HCT116 (cell line): ENCODE measurements around the gene FUT9. TPM values are rescaled to one million over a fixed set of nuclear protein-coding genes. Genes with fewer than 3 reads are reported as not detected.

Source experiments
- ATAC-seq: fragments of 200-7000 bp; cut with Tn5 transposase; 2 replicates; pipeline ENCODE4 v1.9.1; 2020; ENCODE audit warnings: mild to moderate bottlenecking, moderate library complexity
- BruUV-seq: library from RNA; stranded (reverse); fragments of 400-500 nt; replicated peaks from 2 replicates; lab custom pipeline; 2021; lab: Mats Ljungman, UMichigan
- CTCF ChIA-PET: fragments of 300-600 bp; sonication (Branson Sonifier 250); formaldehyde crosslinking; loops from one replicate; lab custom pipeline; 2021; ENCODE audit warnings: antibody characterized with exemption; lab: Charles Lee
- POLR2A ChIA-PET: fragments of 300-600, 350-600 bp; sonication (Branson Sonifier 250); formaldehyde crosslinking; loops from one replicate; lab custom pipeline; 2021; ENCODE audit warnings: antibody characterized with exemption; lab: Charles Lee
- RAD21 ChIA-PET, 2 experiments: fragments of 300-600 bp; sonication (Branson Sonifier 250); formaldehyde crosslinking; loops; one replicate each; lab custom pipeline; 2023; ENCODE audit warnings: low total read pairs in 2 of 2; ENCODE audit not compliant: uncharacterized antibody in 2 of 2, unreplicated experiment in 2 of 2, low non-redundant PET in 1 of 2; lab: Charles Lee
- DNase-seq: peaks from one replicate; pipeline ENCODE4 v3.0.0-alpha.2; 2010; ENCODE audit warnings: low read depth, low spot score
- H2AFZ ChIP-seq: fragments of 200-600 bp; shearing (Covaris generic), sonication (generic); 2 replicates; pipeline ENCODE4 v1.6.1; 2017; ENCODE audit warnings: low read depth, mixed run types, mixed read lengths, antibody characterized with exemption, low read length; ENCODE audit not compliant: poor library complexity, severe bottlenecking
- H3K27ac ChIP-seq: 2 replicates; pipeline ENCODE4 v1.5.1; 2012; ENCODE audit warnings: low read depth, low read length
- H3K27me3 ChIP-seq: fragments of 200-600 bp; sonication (generic); 2 replicates; pipeline ENCODE4 v1.6.1; 2016; ENCODE audit warnings: mixed run types, low read length, mixed read lengths; ENCODE audit not compliant: insufficient read depth
- H3K36me3 ChIP-seq, 2 experiments: fragments of 200-500 bp in 1 of 2; fragments of 200-600 bp in 1 of 2; sonication (Bioruptor generic) in 1 of 2; sonication (generic) in 1 of 2; 2 replicates each; pipeline versions ENCODE4 v1.5.1 to v1.6.1; 2014 to 2016; ENCODE audit warnings: low read length in 2 of 2, inconsistent platforms in 1 of 2, mixed read lengths in 1 of 2, mixed run types in 1 of 2; ENCODE audit not compliant: insufficient read depth in 2 of 2, control insufficient read depth in 1 of 2
- H3K4me1 ChIP-seq, 2 experiments: fragments of 200-600 bp in 1 of 2; sonication (generic) in 1 of 2; 2 replicates each; pipeline versions ENCODE4 v1.5.1 to v1.6.1; 2012 to 2017; ENCODE audit warnings: low read length in 2 of 2, inconsistent platforms in 1 of 2, mild to moderate bottlenecking in 1 of 2, mixed read lengths in 1 of 2, mixed run types in 1 of 2, moderate library complexity in 1 of 2; ENCODE audit not compliant: insufficient read depth in 2 of 2, control insufficient read depth in 1 of 2
- H3K4me2 ChIP-seq: fragments of 200-600 bp; sonication (generic); 2 replicates; pipeline ENCODE4 v1.6.1; 2017; ENCODE audit warnings: mixed run types, low read length, mixed read lengths
- H3K4me3 ChIP-seq, 2 experiments: fragments of 200-600 bp in 1 of 2; sonication (generic) in 1 of 2; replicated peaks in 1 of 2; 2 replicates each; pipeline ENCODE4 v1.5.1; 2011 to 2016; ENCODE audit warnings: low read length in 2 of 2, control low read depth in 1 of 2, low read depth in 1 of 2, mild to moderate bottlenecking in 1 of 2, mixed read lengths in 1 of 2, mixed run types in 1 of 2
- H3K79me2 ChIP-seq: fragments of 200-600 bp; sonication (generic); 2 replicates; pipeline ENCODE4 v1.6.1; 2017; ENCODE audit warnings: mild to moderate bottlenecking, mixed run types, low read length, moderate library complexity, mixed read lengths; ENCODE audit not compliant: insufficient read depth
- H3K9ac ChIP-seq: fragments of 200-600 bp; sonication (generic); 2 replicates; pipeline ENCODE4 v1.6.1; 2016; ENCODE audit warnings: low read length, mixed read lengths
- H3K9me2 ChIP-seq: fragments of 200-600 bp; sonication (generic), shearing (Covaris generic); 2 replicates; pipeline ENCODE4 v1.6.1; 2017; ENCODE audit warnings: mixed run types, mild to moderate bottlenecking, moderate library complexity; ENCODE audit not compliant: insufficient read depth
- H3K9me3 ChIP-seq, 2 experiments: fragments of 200-500 bp in 1 of 2; fragments of 200-600 bp in 1 of 2; sonication (Bioruptor generic) in 1 of 2; sonication (generic) in 1 of 2; 2 replicates each; pipeline ENCODE4 v1.6.1; 2014 to 2017; ENCODE audit warnings: low read length in 2 of 2, mixed read lengths in 2 of 2, inconsistent platforms in 1 of 2, low read depth in 1 of 2, mild to moderate bottlenecking in 1 of 2, mixed run types in 1 of 2, moderate library complexity in 1 of 2; ENCODE audit not compliant: control insufficient read depth in 1 of 2, insufficient read depth in 1 of 2
- H4K20me1 ChIP-seq: fragments of 200-600 bp; sonication (generic), shearing (Covaris generic); 2 replicates; pipeline ENCODE4 v1.6.1; 2017; ENCODE audit warnings: mixed run types, mild to moderate bottlenecking, moderate library complexity; ENCODE audit not compliant: insufficient read depth
- CBX3 ChIP-seq: IDR thresholded peaks from 2 replicates; pipeline ENCODE4 v1.6.1; 2012; ENCODE audit warnings: low read depth
- EGR1 ChIP-seq: IDR thresholded peaks from 2 replicates; pipeline ENCODE4 v1.6.1; 2012; ENCODE audit warnings: low read depth
- ELF1 ChIP-seq: IDR thresholded peaks from 2 replicates; pipeline ENCODE4 v1.6.1; 2012; ENCODE audit warnings: low read depth, borderline replicate concordance
- EZH2 ChIP-seq: fragments of 200-600 bp; sonication (generic); IDR thresholded peaks from 2 replicates; pipeline ENCODE4 v1.6.1; 2017; ENCODE audit warnings: antibody characterized with exemption, mixed run types
- FOSL1 ChIP-seq: IDR thresholded peaks from 2 replicates; pipeline ENCODE4 v1.6.1; 2012; ENCODE audit warnings: low read depth
- JUND ChIP-seq: IDR thresholded peaks from 2 replicates; pipeline ENCODE4 v1.6.1; 2012
- POLR2A ChIP-seq: IDR thresholded peaks from 2 replicates; pipeline ENCODE4 v1.7.0; 2011; ENCODE audit warnings: borderline replicate concordance; ENCODE audit not compliant: insufficient read depth, insufficient read length; ENCODE audit errors: extremely low read depth
- POLR2AphosphoS5 ChIP-seq: IDR thresholded peaks from 2 replicates; pipeline ENCODE4 v1.6.1; 2011; ENCODE audit warnings: mild to moderate bottlenecking, low read depth, low read length, moderate library complexity
- SP1 ChIP-seq: IDR thresholded peaks from 2 replicates; pipeline ENCODE4 v1.6.1; 2012; ENCODE audit warnings: low read depth
- ZBTB33 ChIP-seq: IDR thresholded peaks from 2 replicates; pipeline ENCODE4 v1.6.1; 2011; ENCODE audit warnings: mild to moderate bottlenecking, low read length, moderate library complexity; ENCODE audit not compliant: insufficient replicate concordance; ENCODE audit errors: extremely low read depth
- ZNF274 ChIP-seq: fragments of 200-500 bp; sonication (Bioruptor generic); IDR thresholded peaks from 2 replicates; pipeline ENCODE4 v1.6.1; 2014; ENCODE audit warnings: mild to moderate bottlenecking, low read depth, low read length, inconsistent platforms
- intact Hi-C: fragments of 100-400 bp; cut with micrococcal nuclease; formaldehyde crosslinking; loops from 2 replicates; pipeline ENCODE4 v1.10.0; 2022
- total RNA-seq: library from RNA; stranded (reverse); gene quantifications from one replicate; pipeline ENCODE4 v1.2.1, GENCODE V29; 2021; ENCODE audit not compliant: unreplicated experiment
- TF ChIP-seq, protein P1 (sequence below), 3 experiments: fragments of 200-600 bp in 1 of 3; sonication (generic) in 1 of 3; IDR thresholded peaks in 2 of 3; conservative IDR thresholded peaks in 1 of 3; 2 replicates each; pipeline ENCODE4 v1.5.1; 2012 to 2017; ENCODE audit warnings: low read depth in 2 of 3, low read length in 2 of 3, antibody characterized with exemption in 1 of 3, borderline replicate concordance in 1 of 3, control low read depth in 1 of 3, mild to moderate bottlenecking in 1 of 3, mixed read lengths in 1 of 3, mixed run types in 1 of 3, moderate library complexity in 1 of 3; ENCODE audit not compliant: insufficient read depth in 1 of 3
- TF ChIP-seq, protein P2 (sequence below): IDR thresholded peaks from 2 replicates; pipeline ENCODE4 v1.6.1; 2012
- TF ChIP-seq, protein P3 (sequence below): IDR thresholded peaks from 2 replicates; pipeline ENCODE4 v1.6.1; 2012

The FUT9 gene
- total RNA-seq, 1 experiment from 2014 or later, result not detected

- no peak overlapping the region for H2AFZ ChIP-seq
- intact Hi-C loops, result no loop called here
- H3K4me2 ChIP-seq, result no peak overlapping the region
- H3K79me2 ChIP-seq, result no peaks in the 10 kb centered on the region
- no peak overlapping the region for H3K9ac ChIP-seq
- BruUV-seq, result no TSS peak
- no peaks in the 10 kb centered on the region for H3K4me1 ChIP-seq
- H3K27me3 ChIP-seq, result no peaks in the 10 kb centered on the region
- POLR2A ChIA-PET, result no interaction called here
- no peak for ATAC-seq
- no peaks in the 10 kb centered on the region for H4K20me1 ChIP-seq
- no peaks in the 10 kb centered on the region for H3K9me2 ChIP-seq
- no peak overlapping the region for H3K4me3 ChIP-seq
- H3K27ac ChIP-seq, result no peak overlapping the region
- no peak for DNase-seq
- TF ChIP-seq, protein P1, sequence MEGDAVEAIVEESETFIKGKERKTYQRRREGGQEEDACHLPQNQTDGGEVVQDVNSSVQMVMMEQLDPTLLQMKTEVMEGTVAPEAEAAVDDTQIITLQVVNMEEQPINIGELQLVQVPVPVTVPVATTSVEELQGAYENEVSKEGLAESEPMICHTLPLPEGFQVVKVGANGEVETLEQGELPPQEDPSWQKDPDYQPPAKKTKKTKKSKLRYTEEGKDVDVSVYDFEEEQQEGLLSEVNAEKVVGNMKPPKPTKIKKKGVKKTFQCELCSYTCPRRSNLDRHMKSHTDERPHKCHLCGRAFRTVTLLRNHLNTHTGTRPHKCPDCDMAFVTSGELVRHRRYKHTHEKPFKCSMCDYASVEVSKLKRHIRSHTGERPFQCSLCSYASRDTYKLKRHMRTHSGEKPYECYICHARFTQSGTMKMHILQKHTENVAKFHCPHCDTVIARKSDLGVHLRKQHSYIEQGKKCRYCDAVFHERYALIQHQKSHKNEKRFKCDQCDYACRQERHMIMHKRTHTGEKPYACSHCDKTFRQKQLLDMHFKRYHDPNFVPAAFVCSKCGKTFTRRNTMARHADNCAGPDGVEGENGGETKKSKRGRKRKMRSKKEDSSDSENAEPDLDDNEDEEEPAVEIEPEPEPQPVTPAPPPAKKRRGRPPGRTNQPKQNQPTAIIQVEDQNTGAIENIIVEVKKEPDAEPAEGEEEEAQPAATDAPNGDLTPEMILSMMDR (IDR thresholded peaks at IDR 0.05 in 2 of 3, conservative IDR thresholded peaks at IDR 0.05 in 1 of 3; ENCODE audit: borderline replicate concordance in 1 of 3, insufficient read depth in 1 of 3, low read depth in 2 of 3, low read length in 2 of 3), result no peak
- TF ChIP-seq EZH2, result no peak
- TF ChIP-seq, protein P2, sequence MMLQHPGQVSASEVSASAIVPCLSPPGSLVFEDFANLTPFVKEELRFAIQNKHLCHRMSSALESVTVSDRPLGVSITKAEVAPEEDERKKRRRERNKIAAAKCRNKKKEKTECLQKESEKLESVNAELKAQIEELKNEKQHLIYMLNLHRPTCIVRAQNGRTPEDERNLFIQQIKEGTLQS, result no peak
- TF ChIP-seq FOSL1, result no peak
- TF ChIP-seq POLR2A, result no peak
- TF ChIP-seq POLR2AphosphoS5, result no peak
- TF ChIP-seq ELF1, result no peak
- no peak for TF ChIP-seq SP1
- CTCF ChIA-PET, result no interaction called here
- H3K36me3 ChIP-seq, result no peaks in the 10 kb centered on the region
- RAD21 ChIA-PET, result no interaction called here
- no peaks in the 10 kb centered on the region for H3K9me3 ChIP-seq
Observed at GRCh38 chr6:96246563-96246962, 230.8 kb downstream of the FUT9 start.

GRCh38 chr6:96249755-96250154 lies 234.0 kb downstream of the FUT9 start:
- CTCF ChIA-PET, result no interaction called here
- RAD21 ChIA-PET, result no interaction called here
- TF ChIP-seq ZBTB33, result no peak
- TF ChIP-seq POLR2AphosphoS5, result no peak
- no peak for TF ChIP-seq ZNF274
- TF ChIP-seq, protein P3, sequence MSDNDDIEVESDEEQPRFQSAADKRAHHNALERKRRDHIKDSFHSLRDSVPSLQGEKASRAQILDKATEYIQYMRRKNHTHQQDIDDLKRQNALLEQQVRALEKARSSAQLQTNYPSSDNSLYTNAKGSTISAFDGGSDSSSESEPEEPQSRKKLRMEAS, result no peak
- TF ChIP-seq, protein P2, result no peak
- TF ChIP-seq JUND, result no peak
- TF ChIP-seq FOSL1, result no peak
- TF ChIP-seq CBX3, result no peak
- TF ChIP-seq, protein P1 (IDR thresholded peaks at IDR 0.05 in 2 of 3, conservative IDR thresholded peaks at IDR 0.05 in 1 of 3; ENCODE audit: borderline replicate concordance in 1 of 3, insufficient read depth in 1 of 3, low read depth in 2 of 3, low read length in 2 of 3), result no peak
- no peak for TF ChIP-seq EGR1

More at GRCh38 chr6:96249755-96250154, 234.0 kb downstream of the FUT9 start:
- Histone ChIP-seq H3K79me2 (no peaks in the 10 kb centered on the region), H3K9me3 (no peaks in the 10 kb centered on the region), H3K36me3 (no peaks in the 10 kb centered on the region), H2AFZ (no peak overlapping the region), H3K27ac (no peak overlapping the region), H3K9ac (no peak overlapping the region), H3K4me2 (no peak overlapping the region), H3K4me3 (no peak overlapping the region), H4K20me1 (no peaks in the 10 kb centered on the region), H3K27me3 (no peaks in the 10 kb centered on the region), H3K4me1 (no peaks in the 10 kb centered on the region), H3K9me2 (no peaks in the 10 kb centered on the region)
- ATAC-seq (no peak), DNase-seq (no peak)
- POLR2A ChIA-PET, result no interaction called here
- intact Hi-C loops, result no loop called here
- no TSS peak for BruUV-seq
